Stomach (tissue), 4 donors: ENCODE results near the gene MLLT10.

Experiments used
- CTCF ChIP-seq, 7 experiments: fragments of 450-650 bp in 4 of 7; fragments of 200-600 bp in 3 of 7; sonication (generic) in 3 of 7; IDR thresholded peaks; one replicate each; pipeline ENCODE4 v1.5.1; 2016 to 2019; ENCODE audit warnings: antibody characterized with exemption in 7 of 7, control low read depth in 2 of 7, mild to moderate bottlenecking in 1 of 7
- POLR2A ChIP-seq, 4 donors: fragments of 450-650 bp; IDR thresholded peaks; one replicate each; pipeline ENCODE4 v1.6.1; 2016; ENCODE audit warnings: antibody characterized with exemption in 4 of 4, control low read depth in 2 of 4, mild to moderate bottlenecking in 1 of 4, moderate library complexity in 1 of 4
- POLR2AphosphoS5 ChIP-seq, 3 donors: sonication (generic); formaldehyde crosslinking; IDR thresholded peaks; one replicate each; pipeline ENCODE4 v1.6.1; 2016; ENCODE audit warnings: antibody characterized with exemption in 3 of 3

- no peak for TF ChIP-seq CTCF (IDR thresholded peaks at IDR 0.05)
- TF ChIP-seq POLR2A (IDR thresholded peaks at IDR 0.05): no peak
- TF ChIP-seq POLR2AphosphoS5 (IDR thresholded peaks at IDR 0.05): no peak
These were observed 93.3 kb downstream of the MLLT10 start for GRCh38 chr10:21627331-21627730.
